Measurements from ENCODE around the gene RANBP17.

DNA sequence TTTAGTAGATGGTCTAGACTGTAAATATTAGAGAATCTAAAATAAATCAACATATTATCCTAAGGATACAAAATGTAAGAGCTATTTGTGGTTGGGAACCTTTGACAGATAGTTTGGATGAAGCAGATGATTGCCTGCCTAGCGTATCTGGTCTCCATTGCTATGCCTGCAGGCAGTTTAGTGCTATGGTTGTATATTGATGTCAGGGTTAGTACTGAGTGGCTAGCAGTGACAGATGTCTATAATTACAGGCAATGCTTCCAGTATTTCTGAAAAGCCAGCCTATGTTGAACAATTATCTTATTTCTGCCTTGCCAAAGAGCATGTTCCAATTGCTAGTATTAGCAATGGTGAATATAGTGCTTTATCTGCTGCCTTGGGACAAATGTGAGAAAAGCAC is 296.0 kb downstream of the RANBP17 start:
- TF ChIP-seq, protein P1, sequence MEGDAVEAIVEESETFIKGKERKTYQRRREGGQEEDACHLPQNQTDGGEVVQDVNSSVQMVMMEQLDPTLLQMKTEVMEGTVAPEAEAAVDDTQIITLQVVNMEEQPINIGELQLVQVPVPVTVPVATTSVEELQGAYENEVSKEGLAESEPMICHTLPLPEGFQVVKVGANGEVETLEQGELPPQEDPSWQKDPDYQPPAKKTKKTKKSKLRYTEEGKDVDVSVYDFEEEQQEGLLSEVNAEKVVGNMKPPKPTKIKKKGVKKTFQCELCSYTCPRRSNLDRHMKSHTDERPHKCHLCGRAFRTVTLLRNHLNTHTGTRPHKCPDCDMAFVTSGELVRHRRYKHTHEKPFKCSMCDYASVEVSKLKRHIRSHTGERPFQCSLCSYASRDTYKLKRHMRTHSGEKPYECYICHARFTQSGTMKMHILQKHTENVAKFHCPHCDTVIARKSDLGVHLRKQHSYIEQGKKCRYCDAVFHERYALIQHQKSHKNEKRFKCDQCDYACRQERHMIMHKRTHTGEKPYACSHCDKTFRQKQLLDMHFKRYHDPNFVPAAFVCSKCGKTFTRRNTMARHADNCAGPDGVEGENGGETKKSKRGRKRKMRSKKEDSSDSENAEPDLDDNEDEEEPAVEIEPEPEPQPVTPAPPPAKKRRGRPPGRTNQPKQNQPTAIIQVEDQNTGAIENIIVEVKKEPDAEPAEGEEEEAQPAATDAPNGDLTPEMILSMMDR (conservative IDR thresholded peaks at IDR 0.05; ENCODE audit: low read depth in 2 of 2), result no peak
- TF ChIP-seq, protein P2, sequence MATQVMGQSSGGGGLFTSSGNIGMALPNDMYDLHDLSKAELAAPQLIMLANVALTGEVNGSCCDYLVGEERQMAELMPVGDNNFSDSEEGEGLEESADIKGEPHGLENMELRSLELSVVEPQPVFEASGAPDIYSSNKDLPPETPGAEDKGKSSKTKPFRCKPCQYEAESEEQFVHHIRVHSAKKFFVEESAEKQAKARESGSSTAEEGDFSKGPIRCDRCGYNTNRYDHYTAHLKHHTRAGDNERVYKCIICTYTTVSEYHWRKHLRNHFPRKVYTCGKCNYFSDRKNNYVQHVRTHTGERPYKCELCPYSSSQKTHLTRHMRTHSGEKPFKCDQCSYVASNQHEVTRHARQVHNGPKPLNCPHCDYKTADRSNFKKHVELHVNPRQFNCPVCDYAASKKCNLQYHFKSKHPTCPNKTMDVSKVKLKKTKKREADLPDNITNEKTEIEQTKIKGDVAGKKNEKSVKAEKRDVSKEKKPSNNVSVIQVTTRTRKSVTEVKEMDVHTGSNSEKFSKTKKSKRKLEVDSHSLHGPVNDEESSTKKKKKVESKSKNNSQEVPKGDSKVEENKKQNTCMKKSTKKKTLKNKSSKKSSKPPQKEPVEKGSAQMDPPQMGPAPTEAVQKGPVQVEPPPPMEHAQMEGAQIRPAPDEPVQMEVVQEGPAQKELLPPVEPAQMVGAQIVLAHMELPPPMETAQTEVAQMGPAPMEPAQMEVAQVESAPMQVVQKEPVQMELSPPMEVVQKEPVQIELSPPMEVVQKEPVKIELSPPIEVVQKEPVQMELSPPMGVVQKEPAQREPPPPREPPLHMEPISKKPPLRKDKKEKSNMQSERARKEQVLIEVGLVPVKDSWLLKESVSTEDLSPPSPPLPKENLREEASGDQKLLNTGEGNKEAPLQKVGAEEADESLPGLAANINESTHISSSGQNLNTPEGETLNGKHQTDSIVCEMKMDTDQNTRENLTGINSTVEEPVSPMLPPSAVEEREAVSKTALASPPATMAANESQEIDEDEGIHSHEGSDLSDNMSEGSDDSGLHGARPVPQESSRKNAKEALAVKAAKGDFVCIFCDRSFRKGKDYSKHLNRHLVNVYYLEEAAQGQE (IDR thresholded peaks at IDR 0.05; ENCODE audit: unreplicated experiment), result no peak
- no peak for TF ChIP-seq POLR2AphosphoS5 (IDR thresholded peaks at IDR 0.05; ENCODE audit: low read depth)
- no peak for TF ChIP-seq EZH2 (IDR thresholded peaks at IDR 0.05; ENCODE audit: low read depth, unreplicated experiment)
- no peak for TF ChIP-seq NANOG (IDR thresholded peaks at IDR 0.05; ENCODE audit: borderline replicate concordance)
- TF ChIP-seq CREB1 (CRISPR knock-in tag; IDR thresholded peaks at IDR 0.05; ENCODE audit: low read depth), result no peak
- no peak for TF ChIP-seq ZNF114 (CRISPR knock-in tag; IDR thresholded peaks at IDR 0.05)
- TF ChIP-seq, protein P3, sequence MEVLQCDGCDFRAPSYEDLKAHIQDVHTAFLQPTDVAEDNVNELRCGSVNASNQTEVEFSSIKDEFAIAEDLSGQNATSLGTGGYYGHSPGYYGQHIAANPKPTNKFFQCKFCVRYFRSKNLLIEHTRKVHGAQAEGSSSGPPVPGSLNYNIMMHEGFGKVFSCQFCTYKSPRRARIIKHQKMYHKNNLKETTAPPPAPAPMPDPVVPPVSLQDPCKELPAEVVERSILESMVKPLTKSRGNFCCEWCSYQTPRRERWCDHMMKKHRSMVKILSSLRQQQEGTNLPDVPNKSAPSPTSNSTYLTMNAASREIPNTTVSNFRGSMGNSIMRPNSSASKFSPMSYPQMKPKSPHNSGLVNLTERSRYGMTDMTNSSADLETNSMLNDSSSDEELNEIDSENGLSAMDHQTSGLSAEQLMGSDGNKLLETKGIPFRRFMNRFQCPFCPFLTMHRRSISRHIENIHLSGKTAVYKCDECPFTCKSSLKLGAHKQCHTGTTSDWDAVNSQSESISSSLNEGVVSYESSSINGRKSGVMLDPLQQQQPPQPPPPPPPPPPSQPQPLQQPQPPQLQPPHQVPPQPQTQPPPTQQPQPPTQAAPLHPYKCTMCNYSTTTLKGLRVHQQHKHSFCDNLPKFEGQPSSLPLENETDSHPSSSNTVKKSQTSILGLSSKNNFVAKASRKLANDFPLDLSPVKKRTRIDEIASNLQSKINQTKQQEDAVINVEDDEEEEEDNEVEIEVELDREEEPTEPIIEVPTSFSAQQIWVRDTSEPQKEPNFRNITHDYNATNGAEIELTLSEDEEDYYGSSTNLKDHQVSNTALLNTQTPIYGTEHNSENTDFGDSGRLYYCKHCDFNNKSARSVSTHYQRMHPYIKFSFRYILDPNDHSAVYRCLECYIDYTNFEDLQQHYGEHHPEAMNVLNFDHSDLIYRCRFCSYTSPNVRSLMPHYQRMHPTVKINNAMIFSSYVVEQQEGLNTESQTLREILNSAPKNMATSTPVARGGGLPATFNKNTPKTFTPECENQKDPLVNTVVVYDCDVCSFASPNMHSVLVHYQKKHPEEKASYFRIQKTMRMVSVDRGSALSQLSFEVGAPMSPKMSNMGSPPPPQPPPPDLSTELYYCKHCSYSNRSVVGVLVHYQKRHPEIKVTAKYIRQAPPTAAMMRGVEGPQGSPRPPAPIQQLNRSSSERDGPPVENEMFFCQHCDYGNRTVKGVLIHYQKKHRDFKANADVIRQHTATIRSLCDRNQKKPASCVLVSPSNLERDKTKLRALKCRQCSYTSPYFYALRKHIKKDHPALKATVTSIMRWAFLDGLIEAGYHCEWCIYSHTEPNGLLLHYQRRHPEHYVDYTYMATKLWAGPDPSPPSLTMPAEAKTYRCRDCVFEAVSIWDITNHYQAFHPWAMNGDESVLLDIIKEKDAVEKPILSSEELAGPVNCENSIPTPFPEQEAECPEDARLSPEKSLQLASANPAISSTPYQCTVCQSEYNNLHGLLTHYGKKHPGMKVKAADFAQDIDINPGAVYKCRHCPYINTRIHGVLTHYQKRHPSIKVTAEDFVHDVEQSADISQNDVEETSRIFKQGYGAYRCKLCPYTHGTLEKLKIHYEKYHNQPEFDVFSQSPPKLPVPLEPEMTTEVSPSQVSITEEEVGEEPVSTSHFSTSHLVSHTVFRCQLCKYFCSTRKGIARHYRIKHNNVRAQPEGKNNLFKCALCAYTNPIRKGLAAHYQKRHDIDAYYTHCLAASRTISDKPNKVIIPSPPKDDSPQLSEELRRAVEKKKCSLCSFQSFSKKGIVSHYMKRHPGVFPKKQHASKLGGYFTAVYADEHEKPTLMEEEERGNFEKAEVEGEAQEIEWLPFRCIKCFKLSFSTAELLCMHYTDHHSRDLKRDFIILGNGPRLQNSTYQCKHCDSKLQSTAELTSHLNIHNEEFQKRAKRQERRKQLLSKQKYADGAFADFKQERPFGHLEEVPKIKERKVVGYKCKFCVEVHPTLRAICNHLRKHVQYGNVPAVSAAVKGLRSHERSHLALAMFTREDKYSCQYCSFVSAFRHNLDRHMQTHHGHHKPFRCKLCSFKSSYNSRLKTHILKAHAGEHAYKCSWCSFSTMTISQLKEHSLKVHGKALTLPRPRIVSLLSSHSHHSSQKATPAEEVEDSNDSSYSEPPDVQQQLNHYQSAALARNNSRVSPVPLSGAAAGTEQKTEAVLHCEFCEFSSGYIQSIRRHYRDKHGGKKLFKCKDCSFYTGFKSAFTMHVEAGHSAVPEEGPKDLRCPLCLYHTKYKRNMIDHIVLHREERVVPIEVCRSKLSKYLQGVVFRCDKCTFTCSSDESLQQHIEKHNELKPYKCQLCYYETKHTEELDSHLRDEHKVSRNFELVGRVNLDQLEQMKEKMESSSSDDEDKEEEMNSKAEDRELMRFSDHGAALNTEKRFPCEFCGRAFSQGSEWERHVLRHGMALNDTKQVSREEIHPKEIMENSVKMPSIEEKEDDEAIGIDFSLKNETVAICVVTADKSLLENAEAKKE (CRISPR knock-in tag; IDR thresholded peaks at IDR 0.05), result no peak
- no peak for TF ChIP-seq JUNB (IDR thresholded peaks at IDR 0.05; ENCODE audit: unreplicated experiment)

Measured in GM23338 (cell line).